Measurements from ENCODE around the gene WNT11. TPM values are rescaled to one million over a fixed set of nuclear protein-coding genes. Genes with fewer than 3 reads are reported as not detected.

The WNT11 gene
- polyA plus RNA-seq, 4 donors = 2.1 to 7.3 (median 3.9) TPM

Other genes with a start within 250 kb of the WNT11 start
- gene THAP12, start 174.6 kb upstream of the WNT11 start, polyA plus RNA-seq = 10 to 100 TPM; 24.3 to 45.2 (median 28.9) TPM
- gene GVQW3, start 174.8 kb upstream of the WNT11 start, polyA plus RNA-seq = 1 to 10 TPM in 1 of 4 donors, under 1 TPM in 1, not detected in 2; 0.82 to 5.4 TPM
- 10 to 100 TPM in 1 of 4 donors, 1 to 10 TPM in 3; 3.8 to 16.4 (median 6.1) TPM for gene EMSY, start 238.5 kb upstream of the WNT11 start, polyA plus RNA-seq

Data from small intestine (tissue), 4 donors.